ENCODE results near the gene RBMS1.

- TF ChIP-seq, protein P1, sequence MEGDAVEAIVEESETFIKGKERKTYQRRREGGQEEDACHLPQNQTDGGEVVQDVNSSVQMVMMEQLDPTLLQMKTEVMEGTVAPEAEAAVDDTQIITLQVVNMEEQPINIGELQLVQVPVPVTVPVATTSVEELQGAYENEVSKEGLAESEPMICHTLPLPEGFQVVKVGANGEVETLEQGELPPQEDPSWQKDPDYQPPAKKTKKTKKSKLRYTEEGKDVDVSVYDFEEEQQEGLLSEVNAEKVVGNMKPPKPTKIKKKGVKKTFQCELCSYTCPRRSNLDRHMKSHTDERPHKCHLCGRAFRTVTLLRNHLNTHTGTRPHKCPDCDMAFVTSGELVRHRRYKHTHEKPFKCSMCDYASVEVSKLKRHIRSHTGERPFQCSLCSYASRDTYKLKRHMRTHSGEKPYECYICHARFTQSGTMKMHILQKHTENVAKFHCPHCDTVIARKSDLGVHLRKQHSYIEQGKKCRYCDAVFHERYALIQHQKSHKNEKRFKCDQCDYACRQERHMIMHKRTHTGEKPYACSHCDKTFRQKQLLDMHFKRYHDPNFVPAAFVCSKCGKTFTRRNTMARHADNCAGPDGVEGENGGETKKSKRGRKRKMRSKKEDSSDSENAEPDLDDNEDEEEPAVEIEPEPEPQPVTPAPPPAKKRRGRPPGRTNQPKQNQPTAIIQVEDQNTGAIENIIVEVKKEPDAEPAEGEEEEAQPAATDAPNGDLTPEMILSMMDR (IDR thresholded peaks at IDR 0.05): no peak
- TF ChIP-seq POLR2A (IDR thresholded peaks at IDR 0.05) (no peak), POLR2AphosphoS5 (IDR thresholded peaks at IDR 0.05) (no peak)
Measured at GRCh38 chr2:160288324-160288723, 205.3 kb downstream of the RBMS1 start.

Measured in gastroesophageal sphincter (tissue), 3 donors.